Measurements from ENCODE around the gene MARCHF10.
"Not testable (repeated sequence)": the region's sequence is repeated elsewhere in the genome, so short reads cannot be mapped to it uniquely, and the experiment has no call there.

MARCHF10 gene

GRCh38 chr17:62693616-62694409 lies 114.3 kb downstream of the MARCHF10 start:
- DNase-seq: peak; percentile 93

DNA sequence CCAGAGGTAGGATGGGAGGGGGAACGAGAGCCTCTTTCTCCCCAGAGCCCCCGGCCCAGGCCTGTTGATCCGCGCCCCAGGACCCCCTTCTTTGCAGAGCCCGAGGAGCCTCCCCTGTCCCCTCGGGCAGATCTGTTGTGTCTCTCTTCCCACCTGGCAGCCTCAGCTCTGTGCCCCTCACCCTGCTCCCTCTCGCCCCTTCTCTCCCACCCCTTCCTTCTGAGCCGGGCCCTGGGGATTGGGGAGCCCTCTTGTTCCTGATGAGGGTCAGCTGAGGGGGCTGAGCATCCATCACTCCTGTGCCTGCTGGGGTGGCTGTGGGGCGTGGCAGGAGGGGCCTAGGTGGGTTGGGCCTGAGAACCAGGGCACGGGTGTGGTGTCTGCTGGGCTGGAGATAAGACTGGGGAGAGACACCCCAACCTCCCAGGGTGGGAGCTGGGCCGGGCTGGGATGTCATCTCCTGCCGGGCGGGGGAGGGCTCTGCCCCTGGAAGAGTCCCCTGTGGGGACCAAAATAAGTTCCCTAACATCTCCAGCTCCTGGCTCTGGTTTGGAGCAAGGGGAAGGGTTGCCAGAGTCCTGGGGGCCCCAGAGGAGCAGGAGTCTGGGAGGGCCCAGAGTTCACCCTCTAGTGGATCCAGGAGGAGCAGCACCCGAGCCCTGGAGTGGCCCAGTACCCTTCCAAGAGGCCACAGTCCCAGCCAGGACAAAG lies 115.2 kb downstream of the MARCHF10 start:
- DNase-seq: peak; percentile 74

DNA sequence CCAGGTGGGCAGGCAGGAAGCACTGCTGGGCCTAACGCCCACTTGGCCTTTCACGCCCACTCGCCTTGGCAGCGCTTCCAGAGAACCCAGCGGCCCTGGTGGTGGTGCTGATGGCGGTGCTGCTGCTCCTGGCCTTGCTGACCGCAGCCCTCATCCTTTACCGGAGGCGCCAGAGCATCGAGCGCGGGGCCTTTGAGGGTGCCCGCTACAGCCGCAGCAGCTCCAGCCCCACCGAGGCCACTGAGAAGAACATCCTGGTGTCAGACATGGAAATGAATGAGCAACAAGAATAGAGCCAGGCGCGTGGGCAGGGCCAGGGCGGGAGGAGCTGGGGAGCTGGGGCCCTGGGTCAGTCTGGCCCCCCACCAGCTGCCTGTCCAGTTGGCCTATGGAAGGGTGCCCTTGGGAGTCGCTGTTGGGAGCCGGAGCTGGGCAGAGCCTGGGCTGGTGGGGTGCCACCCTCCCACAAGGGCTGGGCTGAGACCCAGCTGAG lies 115.9 kb downstream of the MARCHF10 start:
- DNase-seq: no peak

DNA sequence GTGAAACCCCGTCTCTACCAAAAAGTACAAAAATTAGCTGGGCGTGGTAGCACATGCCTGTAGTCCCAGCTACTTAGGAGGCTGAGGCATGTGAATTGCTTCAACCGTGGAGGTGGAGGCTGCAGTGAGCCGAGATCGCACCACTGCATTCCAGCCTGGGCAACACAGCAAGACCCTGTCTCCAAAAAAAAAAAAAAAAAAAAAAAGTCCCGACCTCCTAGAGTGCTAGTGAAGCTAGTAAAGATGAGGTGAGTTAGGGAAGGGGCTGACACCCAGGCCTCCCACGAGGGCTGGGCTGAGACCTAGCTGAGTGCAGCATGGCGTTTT lies 116.6 kb downstream of the MARCHF10 start:
- not testable (repeated sequence) for DNase-seq

GRCh38 chr17:62690168-62690897 lies 117.8 kb downstream of the MARCHF10 start:
- DNase-seq: peak; percentile 60

DNA sequence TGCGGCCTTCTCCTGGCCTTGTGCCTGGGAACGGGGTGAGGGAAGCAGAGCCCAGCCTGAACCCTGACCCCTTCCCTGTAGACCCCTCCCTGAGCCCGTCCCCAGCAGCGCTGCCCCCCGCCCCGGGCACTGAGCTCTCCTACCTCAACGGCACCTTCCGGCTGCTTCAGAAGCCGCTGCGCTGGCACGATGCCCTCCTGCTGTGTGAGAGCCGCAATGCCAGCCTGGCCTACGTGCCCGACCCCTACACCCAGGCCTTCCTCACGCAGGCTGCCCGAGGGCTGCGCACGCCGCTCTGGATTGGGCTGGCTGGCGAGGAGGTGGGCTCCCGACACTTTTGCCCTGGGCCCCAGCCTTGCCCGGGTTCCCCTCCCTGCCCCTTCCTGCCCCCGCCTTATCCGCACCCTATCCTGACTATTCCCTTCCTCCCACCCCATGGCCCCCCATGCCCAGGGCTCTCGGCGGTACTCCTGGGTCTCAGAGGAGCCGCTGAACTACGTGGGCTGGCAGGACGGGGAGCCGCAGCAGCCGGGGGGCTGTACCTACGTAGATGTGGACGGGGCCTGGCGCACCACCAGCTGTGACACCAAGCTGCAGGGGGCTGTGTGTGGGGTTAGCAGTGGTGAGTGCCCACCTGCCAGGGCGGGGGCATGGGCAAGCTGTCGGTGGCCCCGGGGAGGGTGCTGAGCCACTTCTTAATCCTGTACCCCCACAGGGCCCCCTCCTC lies 118.5 kb downstream of the MARCHF10 start:
- DNase-seq: peak; percentile 60

GRCh38 chr17:62688398-62689160 lies 119.5 kb downstream of the MARCHF10 start:
- peak; percentile 85 for DNase-seq

- no peak for DNase-seq
Measured at GRCh38 chr17:62687997-62688396, 120.1 kb downstream of the MARCHF10 start.

DNA sequence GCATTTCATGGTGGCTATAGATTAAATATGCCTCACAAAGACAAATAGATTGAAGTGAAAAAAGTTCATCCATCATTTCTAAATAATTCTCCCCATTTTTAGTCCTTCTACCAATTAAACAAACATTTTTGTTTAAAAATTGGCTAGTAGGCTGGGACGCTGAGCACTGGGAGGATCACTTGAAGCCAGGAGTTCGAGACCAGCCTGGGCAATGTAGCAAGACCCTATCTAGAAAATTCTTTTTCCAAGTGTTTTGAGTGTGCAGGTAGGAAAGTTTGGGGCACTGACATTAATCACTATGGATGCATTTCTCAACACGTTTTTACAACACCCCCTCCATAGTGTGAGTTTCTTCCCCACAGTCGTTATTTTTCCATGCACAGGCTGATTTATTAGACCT lies 123.9 kb downstream of the MARCHF10 start:
- DNase-seq: no peak

DNA sequence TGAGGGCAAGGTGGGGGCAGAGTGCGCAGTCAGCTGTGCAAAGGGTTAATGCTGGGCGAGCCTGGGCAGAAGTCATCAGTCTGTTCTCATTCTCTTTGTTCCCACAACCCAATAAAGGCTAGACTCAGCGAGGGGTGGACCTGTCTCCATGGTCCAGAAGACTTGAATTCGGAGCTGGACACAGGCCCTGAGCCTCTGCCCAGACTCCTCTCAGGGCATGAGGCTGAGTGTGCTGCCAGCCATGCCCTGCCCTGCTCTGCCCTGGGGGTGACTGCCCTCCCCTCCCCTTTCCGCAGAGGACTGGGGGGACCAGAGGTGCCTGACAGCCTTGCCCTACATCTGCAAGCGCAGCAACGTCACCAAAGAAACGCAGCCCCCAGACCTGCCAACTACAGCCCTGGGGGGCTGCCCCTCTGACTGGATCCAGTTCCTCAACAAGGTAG lies 126.2 kb downstream of the MARCHF10 start:
- peak; percentile 12 for DNase-seq

DNA sequence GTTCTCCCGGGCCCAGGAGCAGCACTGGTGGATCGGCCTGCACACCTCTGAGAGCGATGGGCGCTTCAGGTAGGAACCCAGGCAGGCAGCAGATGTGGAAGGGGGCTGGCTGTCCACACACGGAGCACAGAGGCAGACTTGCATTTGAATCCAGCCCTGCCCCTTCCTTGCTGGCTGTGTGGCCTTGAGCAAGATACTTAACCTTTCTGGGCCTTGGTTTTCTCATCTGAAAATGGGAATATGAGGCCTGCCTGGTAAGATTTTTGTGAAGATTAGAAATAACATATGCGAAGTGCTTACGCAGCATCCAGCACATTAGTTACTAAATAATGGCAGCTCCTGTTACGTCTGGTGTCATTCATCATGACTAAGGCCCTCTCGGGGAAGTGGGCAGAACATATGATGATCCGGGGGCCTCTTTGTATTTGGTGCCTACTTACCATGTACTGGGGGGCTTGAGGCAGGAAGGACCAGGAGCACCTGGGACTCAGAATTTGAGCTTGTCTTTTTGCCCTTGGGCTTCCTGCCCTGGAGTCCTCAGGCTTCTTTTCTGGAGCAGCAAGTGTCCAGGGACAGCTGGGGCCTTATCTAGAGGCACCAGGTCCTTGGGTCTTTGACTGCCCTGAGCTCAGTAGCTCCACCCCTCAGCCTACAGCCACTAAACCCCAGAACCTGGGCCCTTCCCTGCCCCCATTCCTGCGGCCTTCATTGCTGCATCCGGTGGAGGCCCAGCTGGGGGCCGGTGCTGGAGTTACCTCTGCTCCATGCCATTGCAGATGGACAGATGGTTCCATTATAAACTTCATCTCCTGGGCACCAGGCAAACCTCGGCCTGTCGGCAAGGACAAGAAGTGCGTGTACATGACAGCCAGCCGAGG lies 126.8 kb downstream of the MARCHF10 start:
- no peak for DNase-seq

- DNase-seq: no peak
Measured at GRCh38 chr17:62680541-62681052, 127.5 kb downstream of the MARCHF10 start.

- DNase-seq: no peak
Measured at GRCh38 chr17:62679866-62680377, 128.2 kb downstream of the MARCHF10 start.

DNA sequence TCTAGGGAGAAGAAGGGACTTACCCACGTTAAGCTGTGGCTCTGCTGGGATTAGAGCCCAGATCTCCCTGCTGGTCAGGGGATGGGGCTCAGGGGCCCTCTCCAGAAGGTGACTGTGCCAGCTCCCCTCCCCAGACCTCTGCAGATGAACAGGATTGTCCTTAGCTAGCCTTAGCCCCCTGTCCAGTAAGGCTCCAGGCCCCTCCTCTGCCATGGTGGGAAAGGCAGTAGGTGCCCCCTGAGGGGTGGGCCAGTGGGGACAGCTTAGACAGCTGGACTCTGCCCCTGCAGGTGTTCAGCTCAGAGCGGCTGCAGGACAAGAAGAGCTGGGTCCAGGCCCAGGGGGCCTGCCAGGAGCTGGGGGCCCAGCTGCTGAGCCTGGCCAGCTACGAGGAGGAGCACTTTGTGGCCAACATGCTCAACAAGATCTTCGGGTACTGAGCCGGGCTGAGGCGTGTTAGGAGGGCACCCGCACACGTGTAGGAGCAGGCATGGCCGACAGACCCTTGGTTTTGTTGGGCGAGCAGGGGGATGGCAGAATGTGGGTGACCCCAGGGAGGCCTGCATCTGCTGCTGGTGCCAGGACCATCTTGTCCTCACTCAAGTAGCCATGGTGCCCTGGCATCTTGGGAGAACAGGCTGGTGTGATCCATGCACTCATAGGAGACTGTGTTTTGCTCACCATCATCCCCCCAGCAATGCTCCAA lies 129.7 kb downstream of the MARCHF10 start:
- DNase-seq: no peak

- no peak for DNase-seq
Measured at GRCh38 chr17:62676952-62677596, 131.0 kb downstream of the MARCHF10 start.

GRCh38 chr17:62676231-62676943 lies 131.7 kb downstream of the MARCHF10 start:
- DNase-seq: no peak

DNA sequence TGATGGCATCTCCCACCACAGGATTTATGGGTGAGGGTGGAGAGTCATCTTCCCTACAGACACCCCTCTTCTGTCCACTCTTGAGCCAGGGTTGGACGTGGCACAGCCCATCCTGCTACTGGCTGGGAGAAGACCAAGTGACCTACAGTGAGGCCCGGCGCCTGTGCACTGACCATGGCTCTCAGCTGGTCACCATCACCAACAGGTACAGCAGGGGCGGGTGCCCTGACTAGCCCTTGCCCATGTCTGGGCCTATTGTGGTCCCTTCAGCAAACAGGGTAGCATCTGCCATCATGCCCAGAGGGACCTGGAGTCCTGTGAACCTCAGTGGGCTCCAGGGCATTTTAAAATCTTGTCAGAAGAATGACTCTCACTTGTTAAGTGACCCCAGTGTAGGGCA lies 132.4 kb downstream of the MARCHF10 start:
- DNase-seq: no peak

DNA sequence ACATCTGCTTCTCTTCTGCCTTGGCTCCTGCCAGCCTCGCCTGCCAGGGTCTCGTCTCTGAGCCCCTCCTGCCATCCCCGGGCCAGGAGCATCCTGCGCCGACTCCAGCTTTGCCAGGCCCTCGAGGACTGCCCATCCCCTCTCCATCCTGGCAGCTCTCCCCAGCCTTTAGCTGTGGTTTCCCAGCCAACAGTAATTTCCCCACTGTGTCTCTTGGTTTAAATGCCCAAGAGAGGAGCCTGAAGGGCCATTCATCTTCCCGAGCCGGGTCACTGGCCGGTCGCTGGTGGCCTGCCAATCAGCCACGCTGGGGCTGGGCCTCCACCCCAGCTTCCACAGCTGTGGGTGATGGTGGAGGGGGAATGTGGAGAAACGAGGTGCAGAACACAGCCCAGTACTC lies 132.9 kb downstream of the MARCHF10 start:
- no peak for DNase-seq

GRCh38 chr17:62674841-62675240 lies 133.3 kb downstream of the MARCHF10 start:
- DNase-seq: no peak
